Stimulated activated CD8-positive, alpha-beta memory T cell treated with anti-CD3 and anti-CD28 coated beads, Interleukin-7, amount 100 ng/mL, for 1 hour (primary cell): ENCODE results near the gene SLC23A1.
"Not testable (repeated sequence)": the region's sequence is repeated elsewhere in the genome, so short reads cannot be mapped to it uniquely, and the experiment has no call there.

Source experiments
- DNase-seq, 2 donors: peaks; one replicate each; pipeline ENCODE4 v3.0.0-alpha.2; 2020; ENCODE audit warnings: low read depth in 2 of 2

SLC23A1 gene

GRCh38 chr5:139389701-139390638 lies 6.9 kb upstream of the SLC23A1 start, which contains the start of gene MZB1:
TSS of gene MZB1 (minus strand) at chr5:139389913. CDS start at chr5:139389856, 57 bp downstream.
- DNase-seq: peak in 1 of 2 donors; percentile 24

DNA sequence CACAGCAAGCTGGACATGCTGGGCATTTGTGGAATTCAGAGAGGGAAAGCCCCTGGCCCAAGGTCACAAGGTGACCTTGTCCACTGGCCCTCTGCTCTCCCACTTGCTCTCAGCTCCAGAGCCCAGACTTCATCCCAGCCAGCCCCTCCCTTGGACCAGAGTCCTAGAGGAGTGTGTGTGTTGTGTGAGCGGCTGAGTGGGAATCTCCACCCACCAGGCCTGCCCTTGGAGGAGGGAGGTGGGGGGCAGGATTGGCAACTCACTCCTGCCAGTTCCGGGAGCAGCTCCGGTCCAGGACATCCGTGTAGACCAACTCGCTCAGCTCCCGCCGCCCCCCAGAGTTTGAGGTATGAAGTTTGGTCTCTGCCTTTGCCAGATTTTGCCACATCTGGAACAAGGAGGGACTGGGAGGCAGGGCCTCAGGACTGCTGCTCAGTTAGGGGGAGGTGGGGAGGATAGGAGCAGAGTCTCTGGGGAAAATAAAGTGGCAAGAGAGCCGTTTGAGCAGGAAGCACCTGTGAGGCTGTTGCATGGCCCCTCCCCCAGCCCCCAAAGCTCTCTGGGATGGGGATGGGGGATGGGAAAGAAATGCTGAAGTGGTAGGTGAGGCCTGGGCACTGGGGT lies 5.2 kb upstream of the SLC23A1 start:
- no peak for DNase-seq

GRCh38 chr5:139387611-139388197 lies 4.6 kb upstream of the SLC23A1 start:
- DNase-seq: no peak

GRCh38 chr5:139386956-139387355 lies 3.9 kb upstream of the SLC23A1 start:
- DNase-seq: not testable (repeated sequence)

DNA sequence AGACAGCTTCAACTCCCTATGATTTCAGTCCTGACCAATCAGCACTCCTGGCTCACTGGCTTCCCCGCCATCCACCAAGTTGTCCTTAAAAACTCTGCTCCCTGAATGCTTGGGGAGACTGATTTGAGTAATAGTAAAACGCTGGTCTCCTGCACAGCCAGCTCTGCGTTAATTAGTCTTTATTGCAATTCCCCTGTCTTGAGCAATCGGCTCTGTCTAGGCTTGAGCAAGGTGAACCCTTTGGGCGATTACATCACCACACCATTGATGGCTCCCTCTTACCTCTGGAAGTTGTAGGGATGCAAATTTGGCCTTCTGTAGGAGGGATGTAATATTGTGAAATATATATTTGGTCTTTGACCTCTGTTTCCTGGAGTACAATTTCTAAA lies 2.9 kb upstream of the SLC23A1 start:
- DNase-seq: no peak

DNA sequence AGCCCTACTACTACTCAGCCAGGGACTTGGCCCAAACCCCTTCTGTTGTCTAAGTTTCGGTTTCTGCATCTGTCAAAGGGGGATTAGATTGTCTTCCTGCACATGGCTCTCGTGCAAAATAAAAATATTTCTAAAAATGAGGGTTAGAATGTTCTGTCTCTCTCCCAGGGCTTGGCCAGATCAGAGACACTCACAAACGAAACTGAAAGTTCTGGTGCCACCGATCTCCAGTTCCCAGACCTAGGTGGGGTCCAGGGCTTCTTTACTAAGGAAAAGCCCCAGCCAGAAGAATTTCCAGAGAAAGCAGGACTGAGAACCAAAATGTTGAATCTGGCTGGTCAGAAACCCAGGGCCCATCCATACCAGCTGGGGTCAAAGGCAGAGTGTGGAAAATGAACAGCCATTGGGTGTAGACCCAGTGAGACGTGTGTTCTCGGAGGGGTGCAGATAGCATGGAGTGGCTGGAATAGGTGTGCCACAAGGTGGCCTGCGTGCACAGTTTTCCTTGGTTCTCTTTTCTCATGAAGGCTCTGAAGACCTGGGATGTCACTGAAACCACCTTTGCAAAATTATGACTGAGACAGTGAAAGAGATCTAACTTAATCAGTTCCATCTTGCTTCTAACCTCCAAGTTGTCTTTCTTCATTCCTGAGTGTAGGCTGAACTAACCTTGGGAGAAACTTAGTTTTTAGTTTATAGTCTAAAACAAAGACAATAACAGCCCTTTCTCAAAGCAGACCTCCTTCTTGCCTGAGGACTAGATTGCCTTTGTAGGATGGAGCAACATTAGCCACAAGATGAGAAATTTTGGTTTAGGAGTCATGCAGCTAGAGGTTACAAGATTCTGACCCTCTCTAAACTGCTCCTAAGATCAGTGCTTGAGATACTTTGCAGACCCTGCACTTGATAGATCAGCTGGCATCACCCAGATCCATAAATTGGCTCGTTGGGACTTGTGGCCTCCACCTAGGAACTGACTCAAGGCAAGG lies 2.3 kb upstream of the SLC23A1 start:
- no peak for DNase-seq

GRCh38 chr5:139384591-139385051 lies 1.5 kb upstream of the SLC23A1 start:
- no peak for DNase-seq

GRCh38 chr5:139383993-139384590 lies 995 bp upstream of the SLC23A1 start:
- DNase-seq: no peak

DNA sequence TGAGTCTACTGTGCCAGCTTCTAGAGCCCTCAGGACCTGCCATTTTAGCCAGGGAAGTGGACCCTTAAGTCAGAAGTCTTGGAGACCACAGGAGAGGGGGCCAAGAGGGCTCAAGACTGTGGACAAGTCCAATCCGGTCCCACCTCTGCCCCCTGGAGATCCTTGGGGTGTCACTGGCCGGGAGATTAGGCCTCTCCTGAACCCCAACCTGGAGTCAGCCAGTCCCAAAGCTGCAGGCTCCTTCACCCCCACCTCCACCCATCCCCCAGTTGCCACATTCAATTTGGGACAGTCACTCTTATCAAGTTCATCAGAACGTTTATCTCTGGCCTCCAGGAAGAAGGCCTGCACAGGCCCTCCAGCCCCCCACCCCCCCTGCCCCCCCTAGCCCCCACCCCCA lies 290 bp downstream of the SLC23A1 start:
- DNase-seq: no peak

- DNase-seq: no peak
Observed at GRCh38 chr5:139381837-139382761, 998 bp downstream of the SLC23A1 start.

GRCh38 chr5:139379626-139380449 lies 3.3 kb downstream of the SLC23A1 start:
- DNase-seq: no peak

GRCh38 chr5:139378941-139379361 lies 4.1 kb downstream of the SLC23A1 start:
- DNase-seq: no peak

GRCh38 chr5:139378101-139378825 lies 4.8 kb downstream of the SLC23A1 start:
- no peak for DNase-seq

GRCh38 chr5:139377226-139377625 lies 5.9 kb downstream of the SLC23A1 start:
- DNase-seq: no peak

DNA sequence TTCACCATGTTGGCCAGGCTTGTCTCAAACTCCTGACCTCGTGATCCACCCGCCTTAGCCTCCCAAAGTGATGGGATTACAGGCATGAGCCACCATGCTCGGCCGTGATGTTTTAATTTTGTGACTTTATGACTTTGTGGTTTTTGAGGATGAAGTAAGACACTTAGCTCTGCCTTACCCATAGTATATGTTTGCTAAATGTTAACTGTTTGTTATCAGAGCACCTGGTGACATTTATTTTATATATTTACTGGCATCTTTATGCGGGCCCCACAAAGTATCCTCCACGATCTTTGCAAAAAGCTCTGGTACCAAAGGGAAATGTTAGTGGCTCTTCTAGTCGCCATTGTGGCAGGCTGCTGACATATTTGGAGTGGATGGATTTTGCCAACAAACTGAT lies 6.7 kb downstream of the SLC23A1 start:
- DNase-seq: no peak

- no peak for DNase-seq
Observed at GRCh38 chr5:139374909-139375308, 8.2 kb downstream of the SLC23A1 start.

GRCh38 chr5:139371482-139372435 lies 11.3 kb downstream of the SLC23A1 start:
- DNase-seq: no peak
